Measurements from ENCODE around the gene C12orf42.

The C12orf42 gene

GRCh38 chr12:103423516-103423910, 72.3 kb downstream of the C12orf42 start:
- DNase-seq = no peak

- no peak for DNase-seq
Observed at GRCh38 chr12:103422746-103423515, 72.8 kb downstream of the C12orf42 start.

- no peak for DNase-seq
Observed at GRCh38 chr12:103422328-103422727, 73.4 kb downstream of the C12orf42 start.

GRCh38 chr12:103421402-103421801, 74.4 kb downstream of the C12orf42 start:
- no peak for DNase-seq

GRCh38 chr12:103415681-103416080, 80.1 kb downstream of the C12orf42 start:
- no peak for DNase-seq

- no peak for DNase-seq
Observed at GRCh38 chr12:103401421-103401820, 94.3 kb downstream of the C12orf42 start.

- DNase-seq = no peak
Observed at GRCh38 chr12:103399986-103400385, 95.8 kb downstream of the C12orf42 start.

- DNase-seq = no peak
Observed at GRCh38 chr12:103397536-103397935, 98.2 kb downstream of the C12orf42 start.

- no peak for DNase-seq
Observed at GRCh38 chr12:103392722-103393121, 103.0 kb downstream of the C12orf42 start.

- DNase-seq = no peak
Observed at GRCh38 chr12:103391103-103391502, 104.7 kb downstream of the C12orf42 start.

GRCh38 chr12:103387385-103387784, 108.4 kb downstream of the C12orf42 start:
- DNase-seq = no peak

GRCh38 chr12:103386451-103386850, 109.3 kb downstream of the C12orf42 start:
- DNase-seq = no peak

- DNase-seq = no peak
Observed at GRCh38 chr12:103382736-103383346, 112.9 kb downstream of the C12orf42 start.

- DNase-seq = no peak
Observed at GRCh38 chr12:103382119-103382518, 113.6 kb downstream of the C12orf42 start.

GRCh38 chr12:103379670-103380069, 116.1 kb downstream of the C12orf42 start:
- no peak for DNase-seq

- no peak for DNase-seq
Observed at GRCh38 chr12:103373088-103373523, 122.7 kb downstream of the C12orf42 start.

- DNase-seq = no peak
Observed at GRCh38 chr12:103369929-103370328, 125.8 kb downstream of the C12orf42 start.

- no peak for DNase-seq
Observed at GRCh38 chr12:103368167-103368566, 127.6 kb downstream of the C12orf42 start.

- no peak for DNase-seq
Observed at GRCh38 chr12:103354403-103354802, 141.4 kb downstream of the C12orf42 start.

GRCh38 chr12:103353913-103354312, 141.9 kb downstream of the C12orf42 start:
- DNase-seq = no peak

- no peak for DNase-seq
Observed at GRCh38 chr12:103350116-103350515, 145.7 kb downstream of the C12orf42 start.

GRCh38 chr12:103348935-103349334, 146.8 kb downstream of the C12orf42 start:
- no peak for DNase-seq

GRCh38 chr12:103336940-103337339, 158.8 kb downstream of the C12orf42 start:
- DNase-seq = no peak

- DNase-seq = no peak
Observed at GRCh38 chr12:103334466-103334865, 161.3 kb downstream of the C12orf42 start.

- DNase-seq = no peak
Observed at GRCh38 chr12:103333676-103334075, 162.1 kb downstream of the C12orf42 start.

Measured in stimulated activated naive CD4-positive, alpha-beta T cell treated with Interleukin-2 at 50 U/mL for 16 hours (primary cell).